ENCODE measurements around the gene TXNL4A. TPM values are rescaled to one million over a fixed set of nuclear protein-coding genes. Genes with fewer than 3 reads are reported as not detected.

Gene TXNL4A
- 10 to 100 TPM; 20.8 to 43.2 (median 32.5) TPM for total RNA-seq

DNA sequence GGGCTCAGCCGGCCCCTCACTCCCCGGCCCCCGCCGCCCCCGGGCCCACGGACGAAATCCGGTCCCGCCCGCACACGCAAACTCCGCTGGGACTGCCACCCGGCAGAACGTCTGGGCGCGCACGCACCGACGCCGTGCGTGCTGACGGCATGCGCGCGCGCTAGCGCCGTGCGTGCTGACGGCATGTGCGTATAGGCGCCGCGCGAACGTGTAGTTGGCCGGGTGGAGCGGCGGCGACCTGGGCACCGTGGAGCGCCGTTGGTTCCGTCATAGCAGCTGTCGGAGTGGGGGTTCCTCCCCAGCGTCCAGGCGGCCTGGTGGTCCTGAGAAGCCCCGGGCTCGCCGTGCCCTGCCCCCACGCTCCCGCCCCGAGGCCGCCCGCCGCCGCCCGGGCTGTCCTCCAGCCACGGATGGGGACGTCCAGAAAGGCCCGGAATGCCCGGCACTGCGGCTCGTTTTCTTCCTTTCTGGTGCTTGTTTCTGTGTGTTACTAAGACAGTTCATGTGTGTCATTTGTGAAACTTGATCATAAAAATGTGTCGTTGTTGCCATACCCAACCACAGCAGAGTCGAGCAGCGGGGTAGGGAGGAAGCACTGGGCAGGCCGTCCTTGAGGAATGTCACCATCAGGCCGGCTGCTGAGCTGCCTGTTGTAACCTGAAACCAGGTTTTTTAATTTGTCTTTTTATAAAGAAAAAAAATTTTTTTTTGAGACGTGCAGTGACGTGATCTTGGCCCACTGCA lies at the start of gene TXNL4A:
TXNL4A (minus strand) TSS at position 113 of the 744 bp plus-strand sequence. CDS start 171 bp downstream, outside the sequence.
- Histone ChIP-seq H3K9me3 (no peaks in the 10 kb centered on the region), H3K36me3 (peaks cover 0 to 25% (median 0%) of the 10 kb centered on the region in 3 donors), H3K27ac (peak within 1 kb of the TSS; percentile 93 to 99 (median 96)), H3K4me1 (peaks cover 9 to 38% (median 16%) of the 10 kb centered on the region in 3 donors), H3K27me3 (no peaks in the 10 kb centered on the region), H3K4me3 (peak within 1 kb of the TSS; percentile 79 to 99 (median 90))
- intact Hi-C loops (cut with DNase I): no loop called here
- DNase-seq: peak; percentile 21
- TF ChIP-seq POLR2A (IDR thresholded peaks at IDR 0.05) (peak in 2 of 4 donors; percentile 81 to 88), CTCF (IDR thresholded peaks at IDR 0.05) (no peak)
- 0 to 3% methylated on average over 7 to 16 of the region's 71 CpGs for WGBS, 2 donors

DNA sequence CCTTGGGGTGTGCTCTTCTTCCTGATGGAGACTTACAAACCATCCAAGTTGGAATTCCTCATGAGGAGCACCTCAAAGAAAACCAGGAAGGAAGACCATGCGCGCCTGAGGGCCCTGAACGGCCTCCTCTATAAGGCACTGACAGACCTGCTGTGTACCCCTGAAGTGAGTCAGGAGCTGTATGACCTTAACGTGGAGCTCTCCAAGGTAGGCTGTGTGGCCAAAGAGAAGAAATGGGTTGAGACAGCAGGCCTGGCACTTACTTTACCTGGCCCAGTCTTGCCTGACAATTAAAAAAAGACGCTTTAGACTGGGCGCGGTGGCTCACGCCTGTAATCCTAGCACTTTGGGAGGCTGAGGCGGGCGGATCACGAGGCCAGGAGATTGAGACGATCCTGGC lies 48.9 kb upstream of the TXNL4A start:
- TF ChIP-seq POLR2A (IDR thresholded peaks at IDR 0.05) (no peak), CTCF (IDR thresholded peaks at IDR 0.05) (no peak)
- DNase-seq: no peak
- Histone ChIP-seq H3K4me3 (no peak overlapping the region), H3K9me3 (no peaks in the 10 kb centered on the region), H3K27ac (no peak overlapping the region), H3K4me1 (peaks cover 4 to 24% (median 9%) of the 10 kb centered on the region in 3 donors), H3K36me3 (peaks cover 0 to 53% (median 7%) of the 10 kb centered on the region in 3 donors), H3K27me3 (no peaks in the 10 kb centered on the region)
- intact Hi-C loops (cut with DNase I): loop anchor here (10.0 kb wide), 1 partner anchor 352 kb away; no protein-coding TSS in a partner anchor
- WGBS, 2 donors: 97% methylated on average over 8 to 9 of the region's 12 CpGs

DNA sequence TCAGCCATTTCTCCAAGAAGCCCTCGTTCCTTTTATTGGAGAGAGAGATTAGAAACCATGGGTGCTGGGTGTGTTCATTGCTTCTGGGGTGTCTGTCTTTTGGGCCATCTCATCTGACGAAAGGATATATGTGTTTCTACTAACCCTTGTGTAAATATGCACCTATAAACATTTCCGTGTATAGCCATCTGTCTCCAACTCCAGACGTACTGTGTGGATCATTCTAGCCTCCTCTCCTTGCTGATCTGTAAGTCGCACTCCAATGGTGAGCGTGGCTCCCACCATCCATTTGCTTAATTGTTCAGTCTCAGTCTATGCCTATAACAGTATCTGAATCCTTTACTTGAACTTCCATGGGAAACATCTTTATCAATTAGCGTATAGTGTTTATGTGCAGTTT lies 47.6 kb upstream of the TXNL4A start:
- Histone ChIP-seq H3K9me3 (no peaks in the 10 kb centered on the region), H3K27ac (no peak overlapping the region), H3K4me3 (no peak overlapping the region), H3K27me3 (no peaks in the 10 kb centered on the region), H3K4me1 (peaks cover 4 to 24% (median 9%) of the 10 kb centered on the region in 3 donors), H3K36me3 (peaks cover 0 to 42% (median 7%) of the 10 kb centered on the region in 3 donors)
- intact Hi-C loops (cut with DNase I): loop anchor here (10.0 kb wide), 1 partner anchor 351 kb away; no protein-coding TSS in a partner anchor
- TF ChIP-seq CTCF (IDR thresholded peaks at IDR 0.05) (no peak), POLR2A (IDR thresholded peaks at IDR 0.05) (no peak)
- no peak for DNase-seq
- 91 to 93% methylated on average over 7 of the region's 7 CpGs for WGBS, 2 donors

GRCh38 chr18:80034852-80035406 lies 46.6 kb upstream of the TXNL4A start:
- WGBS, 2 donors: 7 to 11% methylated on average over 8 of the region's 8 CpGs
- intact Hi-C loops (cut with DNase I): loop anchor here (10.0 kb wide), 1 partner anchor 350 kb away; no protein-coding TSS in a partner anchor
- peak overlapping the region; percentile 89 to 98 (median 94) for H3K27ac ChIP-seq
- no peaks in the 10 kb centered on the region for H3K9me3 ChIP-seq
- TF ChIP-seq CTCF (IDR thresholded peaks at IDR 0.05) (no peak), POLR2A (IDR thresholded peaks at IDR 0.05) (no peak)
- H3K36me3 ChIP-seq: peaks cover 0 to 31% (median 7%) of the 10 kb centered on the region in 3 donors
- H3K27me3 ChIP-seq: no peaks in the 10 kb centered on the region
- peaks cover 4 to 24% (median 9%) of the 10 kb centered on the region in 3 donors for H3K4me1 ChIP-seq
- H3K4me3 ChIP-seq: peak overlapping the region; percentile 59 to 81 (median 72)
- no peak for DNase-seq

Data from esophagus squamous epithelium (tissue), 5 donors.